Stromal cell of bone marrow (primary cell): Measurements from ENCODE around the gene SBF1.

Experiments used
- DNase-seq: peaks from one replicate; pipeline ENCODE4 v3.0.0-alpha.2; 2012; ENCODE audit warnings: low read depth

SBF1 gene

GRCh38 chr22:50467773-50468440 lies 6.9 kb downstream of the SBF1 start:
- DNase-seq: no peak

GRCh38 chr22:50467341-50467740 lies 7.5 kb downstream of the SBF1 start:
- DNase-seq: no peak

GRCh38 chr22:50465066-50465930 lies 9.5 kb downstream of the SBF1 start:
- DNase-seq: no peak

DNA sequence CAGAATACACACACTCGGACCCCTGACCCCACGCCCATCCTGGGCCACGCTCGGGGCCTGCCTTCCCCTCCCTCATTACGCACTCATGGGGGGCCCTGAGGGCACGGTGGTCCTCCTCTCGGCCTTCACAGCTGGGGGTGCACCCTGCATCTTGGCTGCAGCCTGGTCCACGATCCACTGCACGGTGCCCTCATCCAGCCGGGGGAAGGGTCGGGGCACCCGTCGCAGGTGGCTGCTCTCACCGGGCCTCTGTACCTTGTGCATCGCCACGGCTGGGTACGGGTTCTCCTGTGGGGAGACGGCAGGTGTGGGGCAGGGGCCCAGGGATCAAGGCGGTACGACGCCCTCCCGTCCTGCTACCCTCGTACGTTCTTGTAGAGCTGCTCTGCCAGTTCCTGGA lies 10.4 kb downstream of the SBF1 start:
- DNase-seq: no peak

GRCh38 chr22:50463188-50463900 lies 11.5 kb downstream of the SBF1 start:
- DNase-seq: no peak

DNA sequence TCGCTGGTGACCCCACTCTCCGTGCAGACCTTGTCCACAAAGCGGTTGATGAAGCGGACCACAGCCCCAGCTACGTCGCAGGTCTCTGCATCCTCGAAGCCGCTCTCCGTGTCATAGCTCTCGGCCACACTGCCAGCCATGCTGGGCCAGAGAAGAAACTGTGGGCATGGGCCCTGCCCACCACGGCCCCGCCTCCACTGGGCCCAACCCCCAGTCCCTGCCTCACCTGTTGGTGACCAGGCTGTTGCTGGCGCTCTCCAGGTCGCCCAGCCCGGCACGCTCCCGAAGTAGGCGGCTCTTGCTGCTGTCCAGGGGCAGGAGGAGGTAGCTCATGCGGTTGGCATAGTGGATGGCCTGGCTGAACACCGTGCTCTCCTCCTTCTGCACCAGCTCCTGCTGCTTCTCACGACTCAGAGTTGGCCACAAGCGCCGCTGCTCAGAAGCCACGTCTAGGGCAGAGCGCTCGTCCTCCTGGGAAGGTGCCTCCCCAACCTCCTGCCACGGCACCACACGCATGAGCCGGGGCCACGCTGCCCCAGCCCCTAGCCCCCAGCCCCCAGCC lies 12.8 kb downstream of the SBF1 start:
- no peak for DNase-seq

GRCh38 chr22:50461536-50461935 lies 13.3 kb downstream of the SBF1 start:
- no peak for DNase-seq

GRCh38 chr22:50460938-50461337 lies 13.9 kb downstream of the SBF1 start:
- no peak for DNase-seq

- DNase-seq: no peak
Measured at GRCh38 chr22:50459496-50460140, 15.2 kb downstream of the SBF1 start.

DNA sequence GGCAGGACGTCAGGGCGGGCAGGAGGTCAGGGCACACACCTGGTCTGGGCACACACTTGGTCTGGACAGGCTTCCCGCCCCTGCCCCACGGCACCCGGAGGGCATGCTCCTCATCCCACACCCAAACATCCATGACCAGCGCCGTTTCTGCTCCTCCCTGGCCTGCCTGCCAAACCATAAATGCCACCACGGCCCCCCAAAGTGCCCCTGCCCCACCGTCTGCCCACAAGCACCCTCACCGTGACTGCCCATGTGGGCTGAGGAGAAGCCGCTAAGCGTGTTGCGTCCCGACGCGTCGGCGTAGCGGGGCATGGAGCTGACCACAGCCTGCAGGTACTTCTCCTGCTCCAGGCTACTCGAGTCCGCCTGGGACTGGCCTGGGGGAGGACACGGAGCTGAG lies 15.8 kb downstream of the SBF1 start:
- no peak for DNase-seq

DNA sequence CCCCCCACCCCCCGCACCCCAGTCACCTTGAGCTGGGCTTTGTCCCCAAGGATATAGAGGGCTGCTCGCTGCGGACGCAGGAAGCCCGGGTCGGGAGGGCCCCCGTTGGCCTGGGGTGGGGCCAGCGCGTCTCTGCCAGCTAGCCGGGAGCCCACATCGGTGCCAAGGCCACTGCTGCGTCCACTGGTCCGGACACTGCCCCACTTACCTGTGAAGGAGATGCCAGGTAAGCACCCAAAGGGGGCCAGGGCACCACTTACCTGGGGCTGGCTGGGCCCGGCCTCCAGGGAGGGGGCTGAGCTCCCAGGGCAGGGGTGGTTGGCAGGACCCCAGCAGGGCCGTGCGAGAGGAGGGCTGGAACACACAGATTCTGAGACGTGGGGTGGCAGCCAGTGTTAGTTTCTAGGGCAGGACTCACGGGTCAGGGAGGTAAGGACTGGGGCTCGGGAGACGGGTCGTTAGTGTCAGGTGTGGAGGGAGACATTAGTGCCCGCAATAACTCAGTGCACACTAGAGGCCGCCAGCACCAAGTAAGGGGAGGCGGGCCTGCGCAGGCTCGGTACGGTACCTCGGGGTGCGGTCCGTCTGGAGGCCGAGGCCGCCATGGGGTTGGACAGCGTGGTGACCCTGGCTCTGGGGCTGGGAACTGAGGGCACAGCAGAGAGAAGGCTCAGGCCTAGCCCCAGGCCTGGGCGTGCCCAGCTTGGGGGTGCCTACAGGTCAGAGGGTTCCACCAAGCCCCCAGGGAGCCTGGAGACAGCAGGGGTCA lies 18.2 kb downstream of the SBF1 start:
- no peak for DNase-seq

GRCh38 chr22:50456026-50456425 lies 18.8 kb downstream of the SBF1 start:
- DNase-seq: no peak

DNA sequence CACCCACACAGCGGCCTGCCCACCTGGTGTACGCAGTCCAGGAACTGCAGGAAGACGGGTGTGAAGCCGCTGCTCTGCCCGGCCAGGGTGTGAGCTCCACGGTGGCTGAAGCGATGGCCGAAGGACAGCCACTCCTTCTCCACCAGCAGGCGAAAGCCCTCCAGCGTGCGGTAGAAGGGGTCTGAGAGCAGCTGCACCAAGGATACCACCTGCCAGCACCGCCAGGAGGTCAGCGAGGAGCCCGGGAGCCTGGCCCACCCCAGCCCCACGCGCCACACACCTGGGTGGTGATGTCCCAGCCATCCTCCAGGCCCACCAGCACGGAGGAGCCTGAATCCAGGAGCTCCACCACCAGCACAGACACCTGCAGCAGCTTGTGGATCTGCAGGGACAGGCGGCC lies 19.6 kb downstream of the SBF1 start:
- no peak for DNase-seq

GRCh38 chr22:50454556-50455075 lies 20.2 kb downstream of the SBF1 start:
- no peak for DNase-seq

GRCh38 chr22:50452649-50453048 lies 22.2 kb downstream of the SBF1 start:
- DNase-seq: no peak

- DNase-seq: no peak
Measured at GRCh38 chr22:50447576-50448551, 27.0 kb downstream of the SBF1 start.

GRCh38 chr22:50446708-50447575 lies 27.9 kb downstream of the SBF1 start:
- no peak for DNase-seq

GRCh38 chr22:50445880-50446707 lies 28.7 kb downstream of the SBF1 start:
- no peak for DNase-seq
